ENCODE data around the gene PDCD2L. TPM values are rescaled to one million over a fixed set of nuclear protein-coding genes. Genes with fewer than 3 reads are reported as not detected.

Gene PDCD2L
- total and polyA plus RNA-seq, 9 of the 15 experiments (the other 6 are each of a cell fraction or from before 2014, with no cell fraction given), result 12.1 to 68.5 (median 56.3) TPM

DNA sequence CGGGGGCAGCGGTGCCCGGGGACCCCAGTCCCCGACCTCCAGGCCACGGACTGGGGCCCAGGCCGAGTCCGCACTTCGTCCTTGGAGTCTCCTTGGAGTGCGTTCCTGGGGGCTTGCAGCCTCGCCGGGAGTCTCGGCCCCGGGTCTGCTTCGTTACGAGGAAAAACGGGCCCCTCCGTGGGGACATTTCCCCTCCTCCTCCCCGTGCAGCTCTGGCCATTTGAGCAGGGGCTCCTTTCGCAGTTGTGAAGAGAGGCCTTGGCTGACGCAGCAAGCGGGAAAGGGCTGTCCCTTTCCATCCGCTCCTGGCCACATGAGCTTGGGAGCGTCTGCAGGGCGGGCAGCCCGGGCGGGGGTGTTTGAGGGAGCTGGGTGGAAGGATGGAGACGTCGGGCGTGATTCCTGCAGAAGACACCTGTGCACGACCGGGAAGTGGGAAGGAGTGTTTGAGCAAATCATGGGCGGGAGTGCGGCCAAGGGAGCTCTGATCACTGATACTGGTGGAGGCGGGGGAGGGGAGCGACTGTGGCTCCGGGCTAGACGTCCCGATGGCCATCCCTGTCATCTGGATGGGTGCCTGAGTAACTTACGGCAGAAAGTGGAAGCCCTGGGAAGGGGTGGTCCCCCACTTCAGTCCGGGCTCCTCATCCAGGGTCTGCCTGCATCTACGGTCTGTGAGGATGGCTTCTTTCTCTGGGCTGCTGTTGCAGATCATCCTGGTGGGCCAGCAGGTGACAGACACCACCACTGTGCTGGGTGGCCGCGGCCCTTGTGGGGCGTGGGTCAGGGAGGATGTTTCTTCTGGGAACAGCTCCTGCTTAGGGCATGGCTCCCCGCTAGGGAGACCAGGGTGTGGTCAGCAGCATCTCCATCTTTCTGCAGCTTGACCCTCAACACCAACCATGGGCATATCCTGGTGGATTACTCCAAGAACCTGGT lies 38.5 kb upstream of the PDCD2L start:
- peaks cover 49% of the 10 kb centered on the region for H3K36me3 ChIP-seq (ENCODE audit: control insufficient read depth, insufficient read depth, low read length)
- peak overlapping the region; percentile 93 for H3K4me2 ChIP-seq (ENCODE audit: insufficient read depth, low read length)
- H3K27me3 ChIP-seq (ENCODE audit: control insufficient read depth in 2 of 2, insufficient read depth in 2 of 2, low read length in 2 of 2), result no peaks in the 10 kb centered on the region
- POLR2A ChIA-PET, result interaction anchor here (0.8 to 1.1 kb wide), 3 partner anchors 19 to 67 kb away, joined by 3 to 4 read pairs (median 3); no protein-coding TSS in a partner anchor
- BruUV-seq (replicated peaks), result TSS peak; percentile 58
- DNase-seq (ENCODE audit: extremely low read depth in 1 of 4, low spot score in 3 of 4) (peak; percentile 63 to 68 (median 64)), ATAC-seq (peak; percentile 71), FAIRE-seq (no peak)
- no peaks in the 10 kb centered on the region for H3K9me3 ChIP-seq (replicated peaks; ENCODE audit: control insufficient read depth, insufficient read depth, low read depth, low read length)
- intact Hi-C loops (cut with micrococcal nuclease), result no loop called here
- CTCF ChIA-PET (ENCODE audit: low intra/inter-chr PET ratio), result no interaction called here
- peaks cover 26% of the 10 kb centered on the region for H4K20me1 ChIP-seq (replicated peaks; ENCODE audit: control insufficient read depth, insufficient read depth, low read length)
- H2AFZ ChIP-seq (ENCODE audit: low read depth, low read length), result peak overlapping the region; percentile 80
- 1% methylated on average over 43 of the region's 45 CpGs for WGBS (ENCODE audit: insufficient coverage, low coverage, missing lambda C conversion rate)
- peak overlapping the region; percentile 85 for H3K27ac ChIP-seq (ENCODE audit: extremely low read depth, low read depth, low read length)
- peaks cover 11% of the 10 kb centered on the region for H3K9me1 ChIP-seq (ENCODE audit: control insufficient read depth, insufficient read depth, low read length)
- peaks cover 48 to 57% of the 10 kb centered on the region in 2 experiments for H3K4me1 ChIP-seq (replicated peaks in 1 of 2; ENCODE audit: control insufficient read depth in 2 of 2, insufficient read depth in 2 of 2, low read length in 2 of 2)
- H3K4me3 ChIP-seq, result peak overlapping the region; percentile 97
- peak overlapping the region; percentile 86 to 95 for H3K9ac ChIP-seq (ENCODE audit: insufficient read depth in 1 of 2, low read depth in 2 of 2, low read length in 2 of 2)
- peaks cover 60% of the 10 kb centered on the region for H3K79me2 ChIP-seq (ENCODE audit: control insufficient read depth, insufficient read depth, low read length)
- in situ Hi-C loops (cut with MboI), result no loop called here
- TF ChIP-seq ZNF232 (CRISPR knock-in tag; IDR thresholded peaks at IDR 0.05) (no peak), THRAP3 (IDR thresholded peaks at IDR 0.05; ENCODE audit: borderline replicate concordance) (no peak), NFIX (CRISPR knock-in tag; IDR thresholded peaks at IDR 0.05; ENCODE audit: low read depth) (no peak), ETV1 (tag; conservative IDR thresholded peaks at IDR 0.05; ENCODE audit: low read depth) (no peak), E2F5 (CRISPR knock-in tag; IDR thresholded peaks at IDR 0.05) (no peak), MTA1 (IDR thresholded peaks at IDR 0.05; ENCODE audit: borderline replicate concordance) (no peak), U2AF1 (optimal IDR thresholded peaks at IDR 0.05; ENCODE audit: low read depth, low read length) (no peak), HLTF (IDR thresholded peaks at IDR 0.05) (0 out of 2 replicates have a peak, but pooled peaks have one; percentile 27), RAD51 (IDR thresholded peaks at IDR 0.05; ENCODE audit: borderline replicate concordance, low read depth) (no peak), IRF2 (CRISPR knock-in tag; IDR thresholded peaks at IDR 0.05) (0 out of 2 replicates have a peak, but pooled peaks have one; percentile 26), ZNF24 (IDR thresholded peaks at IDR 0.05) (no peak), RBBP5 (IDR thresholded peaks at IDR 0.05; ENCODE audit: borderline replicate concordance, insufficient read depth, low read length, poor library complexity, severe bottlenecking) (no peak), MEF2A (IDR thresholded peaks at IDR 0.05; ENCODE audit: control insufficient read depth, low read depth, low read length) (no peak), ZNF197 (CRISPR knock-in tag; IDR thresholded peaks at IDR 0.05; ENCODE audit: low read depth) (no peak), ZNF780A (CRISPR knock-in tag; IDR thresholded peaks at IDR 0.05) (no peak), CCNT2 (IDR thresholded peaks at IDR 0.05; ENCODE audit: borderline replicate concordance, extremely low read depth, insufficient read length, low read depth, low read length) (peak; percentile 26), SIRT6 (IDR thresholded peaks at IDR 0.05; ENCODE audit: low read depth, low read length) (no peak), NCOR1 (IDR thresholded peaks at IDR 0.05) (no peak), ZNF766 (CRISPR knock-in tag; conservative IDR thresholded peaks at IDR 0.05) (no peak), POLR2G (IDR thresholded peaks at IDR 0.05; ENCODE audit: low read depth, low read length) (peak; percentile 47; the same call in 1 of the 2 replicates), NFYB (IDR thresholded peaks at IDR 0.05; ENCODE audit: extremely low read depth, insufficient read length) (no peak), MEIS2 (IDR thresholded peaks at IDR 0.05; ENCODE audit: partially characterized antibody) (no peak)

All from K562 (cell line).